ENCODE results near the gene TRAPPC2L.

DNA sequence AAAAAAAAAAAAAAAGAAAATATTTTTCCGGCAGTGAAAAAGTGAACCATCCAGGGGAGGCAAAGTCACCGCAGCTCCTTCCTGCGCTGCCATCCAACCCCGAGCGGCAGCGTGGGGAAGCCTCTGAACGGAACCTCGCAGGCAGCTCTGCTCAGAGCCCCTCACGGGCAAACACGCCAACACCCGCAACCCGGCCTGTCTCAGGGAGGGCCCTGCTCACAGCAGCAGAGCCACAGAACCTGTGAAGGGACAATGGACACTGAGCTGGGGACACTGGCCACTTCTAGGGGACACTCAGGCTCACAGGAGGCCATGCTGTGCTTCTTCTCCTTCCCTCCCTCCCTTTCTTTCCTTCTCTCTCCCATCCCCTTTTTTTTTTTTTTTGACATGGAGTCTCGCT is 23.8 kb upstream of the TRAPPC2L start:
- TF ChIP-seq, protein P1, sequence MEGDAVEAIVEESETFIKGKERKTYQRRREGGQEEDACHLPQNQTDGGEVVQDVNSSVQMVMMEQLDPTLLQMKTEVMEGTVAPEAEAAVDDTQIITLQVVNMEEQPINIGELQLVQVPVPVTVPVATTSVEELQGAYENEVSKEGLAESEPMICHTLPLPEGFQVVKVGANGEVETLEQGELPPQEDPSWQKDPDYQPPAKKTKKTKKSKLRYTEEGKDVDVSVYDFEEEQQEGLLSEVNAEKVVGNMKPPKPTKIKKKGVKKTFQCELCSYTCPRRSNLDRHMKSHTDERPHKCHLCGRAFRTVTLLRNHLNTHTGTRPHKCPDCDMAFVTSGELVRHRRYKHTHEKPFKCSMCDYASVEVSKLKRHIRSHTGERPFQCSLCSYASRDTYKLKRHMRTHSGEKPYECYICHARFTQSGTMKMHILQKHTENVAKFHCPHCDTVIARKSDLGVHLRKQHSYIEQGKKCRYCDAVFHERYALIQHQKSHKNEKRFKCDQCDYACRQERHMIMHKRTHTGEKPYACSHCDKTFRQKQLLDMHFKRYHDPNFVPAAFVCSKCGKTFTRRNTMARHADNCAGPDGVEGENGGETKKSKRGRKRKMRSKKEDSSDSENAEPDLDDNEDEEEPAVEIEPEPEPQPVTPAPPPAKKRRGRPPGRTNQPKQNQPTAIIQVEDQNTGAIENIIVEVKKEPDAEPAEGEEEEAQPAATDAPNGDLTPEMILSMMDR (IDR thresholded peaks at IDR 0.05), result no peak
- no peak for TF ChIP-seq POLR2A (IDR thresholded peaks at IDR 0.05)

Measured in heart left ventricle (tissue), 13 donors.